ENCODE data around the gene RALY.

Gene RALY

GRCh38 chr20:33990075-33990474, 3.6 kb upstream of the RALY start:
- no peak for FAIRE-seq

GRCh38 chr20:33991502-33991901, 2.2 kb upstream of the RALY start:
- no peak for FAIRE-seq

- FAIRE-seq: no peak
These were observed 1.4 kb upstream of the RALY start for GRCh38 chr20:33992145-33992922.

- FAIRE-seq: no peak
These were observed 662 bp upstream of the RALY start for GRCh38 chr20:33992923-33993575.

- no peak for FAIRE-seq
These were observed 657 bp downstream of the RALY start for GRCh38 chr20:33994222-33994913.

GRCh38 chr20:33995053-33995831, 1.5 kb downstream of the RALY start:
- FAIRE-seq: no peak

GRCh38 chr20:33999025-33999649, 5.4 kb downstream of the RALY start:
- no peak for FAIRE-seq

GRCh38 chr20:34001378-34001777, 7.7 kb downstream of the RALY start:
- FAIRE-seq: no peak

GRCh38 chr20:34004227-34004626, 10.5 kb downstream of the RALY start:
- FAIRE-seq: no peak

GRCh38 chr20:34004790-34005457, 11.2 kb downstream of the RALY start:
- no peak for FAIRE-seq

- no peak for FAIRE-seq
These were observed 12.9 kb downstream of the RALY start for GRCh38 chr20:34006619-34007018.

- no peak for FAIRE-seq
These were observed 14.8 kb downstream of the RALY start for GRCh38 chr20:34008477-34008876.

- no peak for FAIRE-seq
These were observed 16.8 kb downstream of the RALY start for GRCh38 chr20:34010405-34010931.

GRCh38 chr20:34011275-34011674, 17.6 kb downstream of the RALY start:
- no peak for FAIRE-seq

GRCh38 chr20:34012330-34012729, 18.6 kb downstream of the RALY start:
- FAIRE-seq: no peak

GRCh38 chr20:34012735-34013134, 19.0 kb downstream of the RALY start:
- no peak for FAIRE-seq

GRCh38 chr20:34013554-34013953, 19.8 kb downstream of the RALY start:
- FAIRE-seq: no peak

- no peak for FAIRE-seq
These were observed 21.2 kb downstream of the RALY start for GRCh38 chr20:34014878-34015277.

GRCh38 chr20:34015401-34016335, 22.0 kb downstream of the RALY start:
- no peak for FAIRE-seq

- no peak for FAIRE-seq
These were observed 23.0 kb downstream of the RALY start for GRCh38 chr20:34016736-34017135.

GRCh38 chr20:34017610-34018009, 23.9 kb downstream of the RALY start:
- FAIRE-seq: no peak
